WTC11 (cell line): ENCODE data around the gene GAK. TPM values are rescaled to one million over a fixed set of nuclear protein-coding genes. Genes with fewer than 3 reads are reported as not detected.

Source experiments
- ATAC-seq: fragments of 200-7000 bp; cut with Tn5 transposase; 2 replicates; pipeline ENCODE4 v1.10.0; 2021; ENCODE audit warnings: mild to moderate bottlenecking, moderate library complexity
- CTCF ChIA-PET: fragments of 300-600 bp; sonication (Branson Sonifier 250); formaldehyde crosslinking; loops from one replicate; lab custom pipeline; 2021; ENCODE audit warnings: antibody characterized with exemption; lab: Charles Lee
- POLR2A ChIA-PET: fragments of 350-600 bp; sonication (Branson Sonifier 250); formaldehyde crosslinking; loops from one replicate; lab custom pipeline; 2021; ENCODE audit warnings: antibody characterized with exemption; lab: Charles Lee
- DNase-seq: peaks from one replicate; pipeline ENCODE4 v3.0.0; 2021; ENCODE audit warnings: low spot score
- H3K27ac Mint-ChIP-seq: 2 replicates; pipeline ENCODE4 v1.8.0; 2021; ENCODE audit warnings: mixed read lengths
- H3K27me3 Mint-ChIP-seq: 2 replicates; pipeline ENCODE4 v1.8.0; 2021; ENCODE audit warnings: low read depth, mild to moderate bottlenecking, moderate library complexity, mixed read lengths
- H3K36me3 Mint-ChIP-seq: 2 replicates; pipeline ENCODE4 v1.8.0; 2021; ENCODE audit warnings: mixed read lengths
- H3K4me1 Mint-ChIP-seq: 2 replicates; pipeline ENCODE4 v1.8.0; 2022; ENCODE audit warnings: mixed read lengths
- H3K4me3 Mint-ChIP-seq: 2 replicates; pipeline ENCODE4 v1.8.0; 2021; ENCODE audit warnings: mild to moderate bottlenecking, moderate library complexity, mixed read lengths
- H3K9me3 Mint-ChIP-seq: 2 replicates; pipeline ENCODE4 v1.8.0; 2021; ENCODE audit warnings: mixed read lengths
- ELF4 ChIP-seq: sonication (generic); formaldehyde crosslinking; IDR thresholded peaks from 2 replicates; pipeline ENCODE4 v1.8.1; 2022; ENCODE audit warnings: low read depth, mild to moderate bottlenecking, moderate library complexity, missing genetic modification reagents
- ETV6 ChIP-seq: sonication (generic); formaldehyde crosslinking; IDR thresholded peaks from 2 replicates; pipeline ENCODE4 v1.8.1; 2022; ENCODE audit warnings: mild to moderate bottlenecking, missing genetic modification reagents
- GRHL2 ChIP-seq: fragments of 250-450 bp; sonication (Bioruptor Pico); IDR thresholded peaks from 2 replicates; pipeline ENCODE4 v1.8.0; 2022; ENCODE audit warnings: mild to moderate bottlenecking, moderate library complexity; ENCODE audit not compliant: insufficient replicate concordance, severe bottlenecking
- JAZF1 ChIP-seq: fragments of 250-450 bp; sonication (Bioruptor Pico); IDR thresholded peaks from 2 replicates; pipeline ENCODE4 v1.9.0; 2021; ENCODE audit warnings: moderate library complexity, mild to moderate bottlenecking, inconsistent platforms
- JUN ChIP-seq: sonication (generic); formaldehyde crosslinking; IDR thresholded peaks from 2 replicates; pipeline ENCODE4 v1.8.0; 2023; ENCODE audit warnings: mild to moderate bottlenecking, missing genetic modification reagents
- NR3C1 ChIP-seq: sonication (generic); formaldehyde crosslinking; conservative IDR thresholded peaks from 2 replicates; pipeline ENCODE4 v1.8.1; 2023; ENCODE audit warnings: low read depth, mild to moderate bottlenecking, missing genetic modification reagents
- TEAD1 ChIP-seq: sonication (generic); formaldehyde crosslinking; IDR thresholded peaks from 2 replicates; pipeline ENCODE4 v1.8.0; 2022; ENCODE audit warnings: mild to moderate bottlenecking, missing genetic modification reagents
- ZNF121 ChIP-seq: sonication (generic); formaldehyde crosslinking; IDR thresholded peaks from 2 replicates; pipeline ENCODE4 v1.8.0; 2023; ENCODE audit warnings: missing genetic modification reagents
- ZNF219 ChIP-seq: sonication (generic); formaldehyde crosslinking; IDR thresholded peaks from 2 replicates; pipeline ENCODE4 v1.8.0; 2023; ENCODE audit warnings: missing genetic modification reagents, mild to moderate bottlenecking, borderline replicate concordance
- total RNA-seq: library from RNA; stranded (reverse); gene quantifications from 3 replicates; pipeline ENCODE4 v1.2.3, GENCODE V29; 2021
- TF ChIP-seq, protein P1 (sequence below): sonication (generic); formaldehyde crosslinking; IDR thresholded peaks from 2 replicates; pipeline ENCODE4 v1.8.0; 2022; ENCODE audit warnings: mild to moderate bottlenecking, missing genetic modification reagents
- TF ChIP-seq, protein P2 (sequence below): sonication (generic); formaldehyde crosslinking; IDR thresholded peaks from 2 replicates; pipeline ENCODE4 v1.8.1; 2023; ENCODE audit warnings: mild to moderate bottlenecking, missing genetic modification reagents
- TF ChIP-seq, protein P3 (sequence below): sonication (generic); formaldehyde crosslinking; IDR thresholded peaks from 2 replicates; pipeline ENCODE4 v1.8.0; 2022; ENCODE audit warnings: mild to moderate bottlenecking, missing genetic modification reagents
- TF ChIP-seq, protein P4 (sequence below): sonication (generic); formaldehyde crosslinking; IDR thresholded peaks from 2 replicates; pipeline ENCODE4 v1.8.1; 2023; ENCODE audit warnings: mild to moderate bottlenecking, missing genetic modification reagents, moderate library complexity
- TF ChIP-seq, protein P5 (sequence below): sonication (generic); formaldehyde crosslinking; IDR thresholded peaks from 2 replicates; pipeline ENCODE4 v1.8.0; 2023; ENCODE audit warnings: missing genetic modification reagents
- TF ChIP-seq, protein P6 (sequence below): sonication (generic); formaldehyde crosslinking; IDR thresholded peaks from 2 replicates; pipeline ENCODE4 v1.8.1; 2022; ENCODE audit warnings: low read depth, missing genetic modification reagents, borderline replicate concordance
- TF ChIP-seq, protein P7 (sequence below): fragments of 250-450 bp; sonication (Bioruptor Pico); IDR thresholded peaks from 2 replicates; pipeline ENCODE4 v1.9.0; 2021; ENCODE audit warnings: mild to moderate bottlenecking
- TF ChIP-seq, protein P8 (sequence below): sonication (generic); formaldehyde crosslinking; IDR thresholded peaks from 2 replicates; pipeline ENCODE4 v1.8.0; 2022; ENCODE audit warnings: mild to moderate bottlenecking, missing genetic modification reagents
- TF ChIP-seq, protein P9 (sequence below): fragments of 250-450 bp; sonication (Bioruptor Pico); IDR thresholded peaks from 2 replicates; pipeline ENCODE4 v1.8.0; 2021; ENCODE audit warnings: mild to moderate bottlenecking

The GAK gene
- total RNA-seq, 1 experiment from 2014 or later, result 121 TPM

DNA sequence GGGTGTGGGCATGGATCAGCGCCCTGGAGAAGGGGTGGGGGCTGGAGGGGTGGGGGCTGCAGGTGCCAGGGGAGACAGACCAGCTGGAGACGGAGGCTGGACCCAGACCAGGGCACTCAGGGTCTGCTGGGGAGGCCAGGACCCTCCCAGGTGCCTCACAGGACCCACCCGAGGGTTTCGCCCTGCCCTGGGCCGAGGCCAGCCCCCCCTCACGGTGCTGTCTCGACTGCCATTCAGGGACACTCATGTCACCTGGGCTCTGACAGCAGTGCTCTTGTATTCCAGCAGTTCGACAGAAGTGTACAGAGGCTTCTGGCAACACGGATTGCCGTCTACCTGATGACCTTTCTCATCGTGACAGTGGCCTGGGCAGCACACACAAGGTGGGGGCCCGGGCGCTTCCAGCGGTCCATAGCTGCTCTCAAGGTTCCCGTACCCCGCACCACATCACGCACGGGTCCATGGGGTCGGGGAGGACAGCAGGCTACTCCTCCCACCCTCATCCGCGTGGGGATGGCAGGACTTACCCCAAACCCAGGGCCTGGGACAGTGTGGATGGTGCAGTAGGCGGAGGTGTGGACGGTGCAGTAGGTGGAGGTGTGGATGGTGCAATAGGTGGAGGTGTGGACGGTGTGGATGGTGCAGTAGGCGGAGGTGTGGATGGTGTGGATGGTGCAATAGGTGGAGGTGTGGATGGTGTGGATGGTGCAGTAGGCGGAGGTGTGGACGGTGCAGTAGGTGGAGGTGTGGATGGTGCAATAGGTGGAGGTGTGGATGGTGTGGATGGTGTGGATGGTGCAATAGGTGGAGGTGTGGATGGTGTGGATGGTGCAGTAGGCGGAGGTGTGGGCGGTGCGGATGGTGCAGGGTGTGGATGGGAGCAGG is 18.3 kb upstream of the GAK start (continued):
- TF ChIP-seq, protein P1, sequence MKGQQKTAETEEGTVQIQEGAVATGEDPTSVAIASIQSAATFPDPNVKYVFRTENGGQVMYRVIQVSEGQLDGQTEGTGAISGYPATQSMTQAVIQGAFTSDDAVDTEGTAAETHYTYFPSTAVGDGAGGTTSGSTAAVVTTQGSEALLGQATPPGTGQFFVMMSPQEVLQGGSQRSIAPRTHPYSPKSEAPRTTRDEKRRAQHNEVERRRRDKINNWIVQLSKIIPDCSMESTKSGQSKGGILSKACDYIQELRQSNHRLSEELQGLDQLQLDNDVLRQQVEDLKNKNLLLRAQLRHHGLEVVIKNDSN, result no peak
- no peak for TF ChIP-seq ETV6 (CRISPR knock-in tag)
- TF ChIP-seq, protein P2, sequence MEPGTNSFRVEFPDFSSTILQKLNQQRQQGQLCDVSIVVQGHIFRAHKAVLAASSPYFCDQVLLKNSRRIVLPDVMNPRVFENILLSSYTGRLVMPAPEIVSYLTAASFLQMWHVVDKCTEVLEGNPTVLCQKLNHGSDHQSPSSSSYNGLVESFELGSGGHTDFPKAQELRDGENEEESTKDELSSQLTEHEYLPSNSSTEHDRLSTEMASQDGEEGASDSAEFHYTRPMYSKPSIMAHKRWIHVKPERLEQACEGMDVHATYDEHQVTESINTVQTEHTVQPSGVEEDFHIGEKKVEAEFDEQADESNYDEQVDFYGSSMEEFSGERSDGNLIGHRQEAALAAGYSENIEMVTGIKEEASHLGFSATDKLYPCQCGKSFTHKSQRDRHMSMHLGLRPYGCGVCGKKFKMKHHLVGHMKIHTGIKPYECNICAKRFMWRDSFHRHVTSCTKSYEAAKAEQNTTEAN (CRISPR knock-in tag), result no peak
- TF ChIP-seq, protein P3, sequence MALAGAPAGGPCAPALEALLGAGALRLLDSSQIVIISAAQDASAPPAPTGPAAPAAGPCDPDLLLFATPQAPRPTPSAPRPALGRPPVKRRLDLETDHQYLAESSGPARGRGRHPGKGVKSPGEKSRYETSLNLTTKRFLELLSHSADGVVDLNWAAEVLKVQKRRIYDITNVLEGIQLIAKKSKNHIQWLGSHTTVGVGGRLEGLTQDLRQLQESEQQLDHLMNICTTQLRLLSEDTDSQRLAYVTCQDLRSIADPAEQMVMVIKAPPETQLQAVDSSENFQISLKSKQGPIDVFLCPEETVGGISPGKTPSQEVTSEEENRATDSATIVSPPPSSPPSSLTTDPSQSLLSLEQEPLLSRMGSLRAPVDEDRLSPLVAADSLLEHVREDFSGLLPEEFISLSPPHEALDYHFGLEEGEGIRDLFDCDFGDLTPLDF (CRISPR knock-in tag), result no peak
- TF ChIP-seq, protein P4, sequence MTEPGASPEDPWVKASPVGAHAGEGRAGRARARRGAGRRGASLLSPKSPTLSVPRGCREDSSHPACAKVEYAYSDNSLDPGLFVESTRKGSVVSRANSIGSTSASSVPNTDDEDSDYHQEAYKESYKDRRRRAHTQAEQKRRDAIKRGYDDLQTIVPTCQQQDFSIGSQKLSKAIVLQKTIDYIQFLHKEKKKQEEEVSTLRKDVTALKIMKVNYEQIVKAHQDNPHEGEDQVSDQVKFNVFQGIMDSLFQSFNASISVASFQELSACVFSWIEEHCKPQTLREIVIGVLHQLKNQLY (CRISPR knock-in tag), result no peak
- TF ChIP-seq, protein P5, sequence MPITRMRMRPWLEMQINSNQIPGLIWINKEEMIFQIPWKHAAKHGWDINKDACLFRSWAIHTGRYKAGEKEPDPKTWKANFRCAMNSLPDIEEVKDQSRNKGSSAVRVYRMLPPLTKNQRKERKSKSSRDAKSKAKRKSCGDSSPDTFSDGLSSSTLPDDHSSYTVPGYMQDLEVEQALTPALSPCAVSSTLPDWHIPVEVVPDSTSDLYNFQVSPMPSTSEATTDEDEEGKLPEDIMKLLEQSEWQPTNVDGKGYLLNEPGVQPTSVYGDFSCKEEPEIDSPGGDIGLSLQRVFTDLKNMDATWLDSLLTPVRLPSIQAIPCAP (CRISPR knock-in tag), result no peak

DNA sequence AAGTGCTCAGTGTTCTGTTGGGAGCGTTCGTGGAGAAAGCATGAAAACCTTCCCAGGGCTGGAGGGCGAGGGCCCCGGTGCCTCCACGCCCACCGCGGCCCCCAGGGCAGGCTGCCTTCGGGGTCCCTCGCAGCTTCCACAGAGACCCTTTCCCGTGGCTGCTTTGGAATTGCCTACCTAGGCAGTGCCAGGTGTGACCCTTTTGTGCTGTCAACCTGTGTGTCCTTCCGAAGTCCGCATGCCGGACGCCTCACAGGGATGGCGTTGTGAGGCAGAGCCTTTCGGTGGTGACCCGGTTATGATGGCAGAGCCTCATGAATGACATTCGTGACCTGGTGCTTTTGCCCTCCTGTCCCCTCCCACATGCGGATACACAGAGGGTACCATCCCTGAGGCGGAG is 17.5 kb upstream of the GAK start:
- no peak for DNase-seq
- CTCF ChIA-PET, result interaction anchor here (0.6 kb wide), 1 partner anchor 122 kb away, joined by 4 read pairs; no protein-coding TSS in a partner anchor
- Mint-ChIP-seq H3K27ac (no peak overlapping the region), H3K4me1 (peaks cover 13% of the 10 kb centered on the region), H3K36me3 (no peaks in the 10 kb centered on the region), H3K27me3 (peaks cover 20% of the 10 kb centered on the region), H3K4me3 (no peak overlapping the region), H3K9me3 (no peaks in the 10 kb centered on the region)
- POLR2A ChIA-PET, result no interaction called here
- no peak for ATAC-seq
- TF ChIP-seq ZNF219, result no peak
- TF ChIP-seq GRHL2 (CRISPR knock-in tag), result no peak
- TF ChIP-seq JAZF1 (CRISPR knock-in tag), result no peak
- no peak for TF ChIP-seq JUN (CRISPR knock-in tag)
- no peak for TF ChIP-seq ZNF121 (CRISPR knock-in tag)

DNA sequence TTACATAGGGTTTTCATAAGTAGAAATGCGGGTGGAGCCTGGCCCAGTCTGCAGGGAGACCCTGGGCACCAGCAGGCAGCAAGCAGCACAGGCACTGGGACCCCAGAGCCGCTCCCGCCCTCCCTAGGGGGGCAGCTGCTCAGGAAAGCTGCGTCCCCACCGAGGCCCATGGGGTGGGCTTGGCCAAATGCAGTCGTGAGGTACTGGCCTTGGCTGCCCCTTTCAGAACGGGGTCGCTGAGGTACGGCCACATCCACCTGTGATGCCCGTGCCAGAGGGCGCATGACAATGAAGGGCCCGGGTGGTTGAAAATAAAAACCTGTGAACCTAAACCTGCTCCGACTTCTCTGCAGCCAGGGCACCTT is 16.8 kb upstream of the GAK start:
- DNase-seq (no peak), ATAC-seq (no peak)
- POLR2A ChIA-PET, result interaction anchor here (1.2 kb wide), 1 partner anchor 17 kb away, joined by 5 read pairs; the partner anchor contains the start of genes GAK and TMEM175
- Mint-ChIP-seq H3K36me3 (no peaks in the 10 kb centered on the region), H3K27ac (no peak overlapping the region; the same call in 1 of the 2 replicates), H3K9me3 (no peaks in the 10 kb centered on the region), H3K4me3 (no peak overlapping the region), H3K4me1 (peaks cover 13% of the 10 kb centered on the region), H3K27me3 (peaks cover 21% of the 10 kb centered on the region)
- CTCF ChIA-PET, result no interaction called here
- TF ChIP-seq, protein P6, sequence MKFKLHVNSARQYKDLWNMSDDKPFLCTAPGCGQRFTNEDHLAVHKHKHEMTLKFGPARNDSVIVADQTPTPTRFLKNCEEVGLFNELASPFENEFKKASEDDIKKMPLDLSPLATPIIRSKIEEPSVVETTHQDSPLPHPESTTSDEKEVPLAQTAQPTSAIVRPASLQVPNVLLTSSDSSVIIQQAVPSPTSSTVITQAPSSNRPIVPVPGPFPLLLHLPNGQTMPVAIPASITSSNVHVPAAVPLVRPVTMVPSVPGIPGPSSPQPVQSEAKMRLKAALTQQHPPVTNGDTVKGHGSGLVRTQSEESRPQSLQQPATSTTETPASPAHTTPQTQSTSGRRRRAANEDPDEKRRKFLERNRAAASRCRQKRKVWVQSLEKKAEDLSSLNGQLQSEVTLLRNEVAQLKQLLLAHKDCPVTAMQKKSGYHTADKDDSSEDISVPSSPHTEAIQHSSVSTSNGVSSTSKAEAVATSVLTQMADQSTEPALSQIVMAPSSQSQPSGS (CRISPR knock-in tag), result no peak
- TF ChIP-seq, protein P7, sequence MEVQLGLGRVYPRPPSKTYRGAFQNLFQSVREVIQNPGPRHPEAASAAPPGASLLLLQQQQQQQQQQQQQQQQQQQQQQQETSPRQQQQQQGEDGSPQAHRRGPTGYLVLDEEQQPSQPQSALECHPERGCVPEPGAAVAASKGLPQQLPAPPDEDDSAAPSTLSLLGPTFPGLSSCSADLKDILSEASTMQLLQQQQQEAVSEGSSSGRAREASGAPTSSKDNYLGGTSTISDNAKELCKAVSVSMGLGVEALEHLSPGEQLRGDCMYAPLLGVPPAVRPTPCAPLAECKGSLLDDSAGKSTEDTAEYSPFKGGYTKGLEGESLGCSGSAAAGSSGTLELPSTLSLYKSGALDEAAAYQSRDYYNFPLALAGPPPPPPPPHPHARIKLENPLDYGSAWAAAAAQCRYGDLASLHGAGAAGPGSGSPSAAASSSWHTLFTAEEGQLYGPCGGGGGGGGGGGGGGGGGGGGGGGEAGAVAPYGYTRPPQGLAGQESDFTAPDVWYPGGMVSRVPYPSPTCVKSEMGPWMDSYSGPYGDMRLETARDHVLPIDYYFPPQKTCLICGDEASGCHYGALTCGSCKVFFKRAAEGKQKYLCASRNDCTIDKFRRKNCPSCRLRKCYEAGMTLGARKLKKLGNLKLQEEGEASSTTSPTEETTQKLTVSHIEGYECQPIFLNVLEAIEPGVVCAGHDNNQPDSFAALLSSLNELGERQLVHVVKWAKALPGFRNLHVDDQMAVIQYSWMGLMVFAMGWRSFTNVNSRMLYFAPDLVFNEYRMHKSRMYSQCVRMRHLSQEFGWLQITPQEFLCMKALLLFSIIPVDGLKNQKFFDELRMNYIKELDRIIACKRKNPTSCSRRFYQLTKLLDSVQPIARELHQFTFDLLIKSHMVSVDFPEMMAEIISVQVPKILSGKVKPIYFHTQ (CRISPR knock-in tag), result no peak
- no peak for TF ChIP-seq TEAD1
- TF ChIP-seq, protein P8, sequence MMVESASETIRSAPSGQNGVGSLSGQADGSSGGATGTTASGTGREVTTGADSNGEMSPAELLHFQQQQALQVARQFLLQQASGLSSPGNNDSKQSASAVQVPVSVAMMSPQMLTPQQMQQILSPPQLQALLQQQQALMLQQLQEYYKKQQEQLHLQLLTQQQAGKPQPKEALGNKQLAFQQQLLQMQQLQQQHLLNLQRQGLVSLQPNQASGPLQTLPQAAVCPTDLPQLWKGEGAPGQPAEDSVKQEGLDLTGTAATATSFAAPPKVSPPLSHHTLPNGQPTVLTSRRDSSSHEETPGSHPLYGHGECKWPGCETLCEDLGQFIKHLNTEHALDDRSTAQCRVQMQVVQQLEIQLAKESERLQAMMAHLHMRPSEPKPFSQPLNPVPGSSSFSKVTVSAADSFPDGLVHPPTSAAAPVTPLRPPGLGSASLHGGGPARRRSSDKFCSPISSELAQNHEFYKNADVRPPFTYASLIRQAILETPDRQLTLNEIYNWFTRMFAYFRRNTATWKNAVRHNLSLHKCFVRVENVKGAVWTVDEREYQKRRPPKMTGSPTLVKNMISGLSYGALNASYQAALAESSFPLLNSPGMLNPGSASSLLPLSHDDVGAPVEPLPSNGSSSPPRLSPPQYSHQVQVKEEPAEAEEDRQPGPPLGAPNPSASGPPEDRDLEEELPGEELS (CRISPR knock-in tag), result no peak
- TF ChIP-seq, protein P9, sequence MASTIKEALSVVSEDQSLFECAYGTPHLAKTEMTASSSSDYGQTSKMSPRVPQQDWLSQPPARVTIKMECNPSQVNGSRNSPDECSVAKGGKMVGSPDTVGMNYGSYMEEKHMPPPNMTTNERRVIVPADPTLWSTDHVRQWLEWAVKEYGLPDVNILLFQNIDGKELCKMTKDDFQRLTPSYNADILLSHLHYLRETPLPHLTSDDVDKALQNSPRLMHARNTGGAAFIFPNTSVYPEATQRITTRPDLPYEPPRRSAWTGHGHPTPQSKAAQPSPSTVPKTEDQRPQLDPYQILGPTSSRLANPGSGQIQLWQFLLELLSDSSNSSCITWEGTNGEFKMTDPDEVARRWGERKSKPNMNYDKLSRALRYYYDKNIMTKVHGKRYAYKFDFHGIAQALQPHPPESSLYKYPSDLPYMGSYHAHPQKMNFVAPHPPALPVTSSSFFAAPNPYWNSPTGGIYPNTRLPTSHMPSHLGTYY, result no peak
- no peak for TF ChIP-seq GRHL2 (CRISPR knock-in tag)
- TF ChIP-seq ELF4, result no peak
- TF ChIP-seq NR3C1 (CRISPR knock-in tag), result no peak
